Neural cell (in vitro differentiated cells): Measurements from ENCODE around the gene PIEZO1. TPM values are rescaled to one million over a fixed set of nuclear protein-coding genes. Genes with fewer than 3 reads are reported as not detected.

Experiments used
- H2AFZ ChIP-seq: fragments of 200-600, 300-800 bp; sonication (generic), shearing (Covaris generic); 2 replicates; pipeline ENCODE4 v1.6.0; 2014; ENCODE audit warnings: low read depth, mild to moderate bottlenecking, antibody characterized with exemption, low read length, moderate library complexity
- H3F3A ChIP-seq: fragments of 200-600 bp; shearing (Covaris generic); 2 replicates; pipeline ENCODE4 v1.6.1; 2016; ENCODE audit warnings: mild to moderate bottlenecking, moderate library complexity, mixed read lengths, antibody characterized with exemption, low read length; ENCODE audit not compliant: insufficient read depth, poor library complexity, severe bottlenecking
- H3K27ac ChIP-seq: fragments of 200-600, 300-800 bp; sonication (generic), shearing (Covaris generic); 2 replicates; pipeline ENCODE4 v1.5.1; 2014; ENCODE audit warnings: mild to moderate bottlenecking, low read length, moderate library complexity
- H3K27me3 ChIP-seq: fragments of 300-800, 200-600 bp; sonication (generic), shearing (Covaris generic); 2 replicates; pipeline ENCODE4 v1.6.0; 2014; ENCODE audit warnings: mild to moderate bottlenecking, low read depth, low read length, moderate library complexity; ENCODE audit not compliant: insufficient read depth
- H3K36me3 ChIP-seq: fragments of 300-800, 200-600 bp; sonication (generic), shearing (Covaris generic); 2 replicates; pipeline ENCODE4 v1.5.1; 2014; ENCODE audit warnings: mild to moderate bottlenecking, antibody characterized with exemption, low read length, moderate library complexity; ENCODE audit not compliant: insufficient read depth
- H3K4me2 ChIP-seq: fragments of 300-800, 200-600 bp; sonication (generic), shearing (Covaris generic); 2 replicates; pipeline ENCODE4 v1.6.0; 2014; ENCODE audit warnings: mild to moderate bottlenecking, low read length
- H3K4me3 ChIP-seq: fragments of 300-800, 200-600 bp; sonication (generic), shearing (Covaris generic); 2 replicates; pipeline ENCODE4 v1.5.1; 2014; ENCODE audit warnings: mild to moderate bottlenecking, low read length, moderate library complexity
- H3K79me2 ChIP-seq: fragments of 200-600 bp; shearing (Covaris generic); replicated peaks from 2 replicates; pipeline ENCODE4 v1.6.0; 2014; ENCODE audit warnings: mild to moderate bottlenecking, low read length, moderate library complexity; ENCODE audit not compliant: insufficient read depth
- H3K9ac ChIP-seq: fragments of 300-800, 200-600 bp; sonication (generic), shearing (Covaris generic); 2 replicates; pipeline ENCODE4 v1.6.1; 2016; ENCODE audit warnings: mild to moderate bottlenecking, low read length, mixed read lengths
- H3K9me2 ChIP-seq: fragments of 200-600 bp; shearing (Covaris generic); 2 replicates; pipeline ENCODE4 v1.6.1; 2016; ENCODE audit warnings: mild to moderate bottlenecking, low read length, mixed read lengths; ENCODE audit not compliant: insufficient read depth
- H3K9me3 ChIP-seq: fragments of 200-600, 300-800 bp; sonication (generic), shearing (Covaris generic); 2 replicates; pipeline ENCODE4 v1.6.1; 2016; ENCODE audit warnings: mild to moderate bottlenecking, mixed run types, low read length, moderate library complexity, mixed read lengths
- H4K20me1 ChIP-seq: fragments of 200-600 bp; shearing (Covaris generic); 2 replicates; pipeline ENCODE4 v1.6.1; 2016; ENCODE audit warnings: mild to moderate bottlenecking, mixed run types; ENCODE audit not compliant: insufficient read depth
- CTCF ChIP-seq: fragments of 450-650 bp; IDR thresholded peaks from 2 replicates; pipeline ENCODE4 v1.5.1; 2014; ENCODE audit warnings: antibody characterized with exemption, mild to moderate bottlenecking, moderate library complexity; ENCODE audit not compliant: poor library complexity, severe bottlenecking
- EP300 ChIP-seq: fragments of 450-650 bp; conservative IDR thresholded peaks from 2 replicates; pipeline ENCODE4 v1.6.1; 2014; ENCODE audit warnings: antibody characterized with exemption, mild to moderate bottlenecking, moderate library complexity; ENCODE audit not compliant: poor library complexity, severe bottlenecking
- EZH2 ChIP-seq: fragments of 200-600, 300-800 bp; shearing (Covaris generic), sonication (generic); IDR thresholded peaks from 2 replicates; pipeline ENCODE4 v1.6.1; 2014; ENCODE audit warnings: antibody characterized with exemption, low read length, borderline replicate concordance, mild to moderate bottlenecking; ENCODE audit not compliant: insufficient read depth, poor library complexity, severe bottlenecking
- MXI1 ChIP-seq: fragments of 450-650 bp; conservative IDR thresholded peaks from 2 replicates; pipeline ENCODE4 v1.6.1; 2014; ENCODE audit warnings: antibody characterized with exemption, mild to moderate bottlenecking; ENCODE audit not compliant: poor library complexity, severe bottlenecking
- POLR2AphosphoS5 ChIP-seq: IDR thresholded peaks from 2 replicates; pipeline ENCODE4 v1.6.1; 2012
- RAD21 ChIP-seq: fragments of 450-650 bp; conservative IDR thresholded peaks from 2 replicates; pipeline ENCODE4 v1.6.1; 2014; ENCODE audit warnings: antibody characterized with exemption, mild to moderate bottlenecking, moderate library complexity
- SMC3 ChIP-seq: fragments of 450-650 bp; conservative IDR thresholded peaks from 2 replicates; pipeline ENCODE4 v1.6.1; 2014; ENCODE audit warnings: antibody characterized with exemption, mild to moderate bottlenecking, moderate library complexity; ENCODE audit not compliant: poor library complexity
- TAF1 ChIP-seq: IDR thresholded peaks from 2 replicates; pipeline ENCODE4 v1.6.1; 2012; ENCODE audit warnings: low read depth
- polyA minus RNA-seq: library from RNA; depleted of rRNA, polyadenylated mRNA; stranded (reverse); fragments of >200 nt; gene quantifications from 2 replicates; pipeline ENCODE4 v1.2.3, GENCODE V29; 2014
- polyA plus RNA-seq: library from polyadenylated mRNA; depleted of rRNA; stranded (reverse); fragments of >200 nt; gene quantifications from 2 replicates; pipeline ENCODE4 v1.2.3, GENCODE V29; 2014
- TF ChIP-seq, protein P1 (sequence below): IDR thresholded peaks from 2 replicates; pipeline ENCODE4 v1.6.1; 2012; ENCODE audit warnings: borderline replicate concordance

The PIEZO1 gene, protein sequence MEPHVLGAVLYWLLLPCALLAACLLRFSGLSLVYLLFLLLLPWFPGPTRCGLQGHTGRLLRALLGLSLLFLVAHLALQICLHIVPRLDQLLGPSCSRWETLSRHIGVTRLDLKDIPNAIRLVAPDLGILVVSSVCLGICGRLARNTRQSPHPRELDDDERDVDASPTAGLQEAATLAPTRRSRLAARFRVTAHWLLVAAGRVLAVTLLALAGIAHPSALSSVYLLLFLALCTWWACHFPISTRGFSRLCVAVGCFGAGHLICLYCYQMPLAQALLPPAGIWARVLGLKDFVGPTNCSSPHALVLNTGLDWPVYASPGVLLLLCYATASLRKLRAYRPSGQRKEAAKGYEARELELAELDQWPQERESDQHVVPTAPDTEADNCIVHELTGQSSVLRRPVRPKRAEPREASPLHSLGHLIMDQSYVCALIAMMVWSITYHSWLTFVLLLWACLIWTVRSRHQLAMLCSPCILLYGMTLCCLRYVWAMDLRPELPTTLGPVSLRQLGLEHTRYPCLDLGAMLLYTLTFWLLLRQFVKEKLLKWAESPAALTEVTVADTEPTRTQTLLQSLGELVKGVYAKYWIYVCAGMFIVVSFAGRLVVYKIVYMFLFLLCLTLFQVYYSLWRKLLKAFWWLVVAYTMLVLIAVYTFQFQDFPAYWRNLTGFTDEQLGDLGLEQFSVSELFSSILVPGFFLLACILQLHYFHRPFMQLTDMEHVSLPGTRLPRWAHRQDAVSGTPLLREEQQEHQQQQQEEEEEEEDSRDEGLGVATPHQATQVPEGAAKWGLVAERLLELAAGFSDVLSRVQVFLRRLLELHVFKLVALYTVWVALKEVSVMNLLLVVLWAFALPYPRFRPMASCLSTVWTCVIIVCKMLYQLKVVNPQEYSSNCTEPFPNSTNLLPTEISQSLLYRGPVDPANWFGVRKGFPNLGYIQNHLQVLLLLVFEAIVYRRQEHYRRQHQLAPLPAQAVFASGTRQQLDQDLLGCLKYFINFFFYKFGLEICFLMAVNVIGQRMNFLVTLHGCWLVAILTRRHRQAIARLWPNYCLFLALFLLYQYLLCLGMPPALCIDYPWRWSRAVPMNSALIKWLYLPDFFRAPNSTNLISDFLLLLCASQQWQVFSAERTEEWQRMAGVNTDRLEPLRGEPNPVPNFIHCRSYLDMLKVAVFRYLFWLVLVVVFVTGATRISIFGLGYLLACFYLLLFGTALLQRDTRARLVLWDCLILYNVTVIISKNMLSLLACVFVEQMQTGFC (N-terminal part only)
- not detected in 2 replicates for polyA plus RNA-seq
- 0.24 TPM in 1 of 2 replicates, not detected in the other for polyA minus RNA-seq

DNA sequence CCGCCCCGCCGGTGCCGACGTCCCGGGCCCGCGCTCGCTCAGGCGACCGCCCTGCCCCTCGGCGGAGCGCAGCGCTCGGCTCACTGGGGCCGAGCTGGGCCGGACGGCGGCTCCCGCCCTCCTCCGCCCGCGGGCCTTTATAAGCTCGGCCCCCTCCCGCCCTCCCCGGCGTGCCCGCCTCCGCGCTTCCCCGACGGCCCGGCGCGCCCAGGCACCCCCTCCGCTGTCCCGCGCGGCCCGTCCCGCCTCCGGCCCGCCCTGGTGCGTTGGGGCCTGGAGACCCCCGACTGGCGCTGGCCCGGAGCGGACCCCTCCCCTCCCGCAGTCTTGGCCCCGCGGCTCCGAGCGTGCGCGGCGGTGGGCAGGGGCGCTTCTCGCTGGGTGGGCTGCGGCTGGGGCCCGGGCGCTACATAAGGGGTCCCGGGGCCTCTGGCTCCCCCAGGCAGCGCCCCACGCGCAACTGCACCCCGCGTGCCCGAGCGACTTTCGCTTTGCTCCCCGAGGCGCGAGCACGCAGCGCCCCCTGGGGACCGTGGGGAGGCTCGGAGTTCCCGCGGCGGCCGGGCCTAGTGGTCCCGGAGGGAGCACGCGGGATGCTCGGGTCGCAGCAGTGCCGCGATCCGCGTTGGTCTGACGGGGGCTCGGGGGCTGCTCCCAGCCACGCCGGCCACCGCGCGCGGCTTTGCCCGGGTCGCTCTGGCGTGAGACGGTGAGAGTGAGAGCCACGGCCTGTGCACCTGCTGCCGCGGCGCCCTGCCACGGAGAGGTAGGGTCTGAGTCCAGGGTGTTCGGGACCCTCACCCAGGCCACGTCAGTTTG, at the start of gene PIEZO1:
Gene PIEZO1 (minus strand): TSS at position 115 of the 819 bp plus-strand sequence. CDS start 256 bp downstream, outside the sequence.
- no peaks in the 10 kb centered on the region for H4K20me1 ChIP-seq
- H3K9me2 ChIP-seq, result no peaks in the 10 kb centered on the region
- no peaks in the 10 kb centered on the region for H3F3A ChIP-seq
- H3K27ac ChIP-seq, result no peak within 1 kb of the TSS
- TF ChIP-seq TAF1 (no peak), POLR2AphosphoS5 (no peak), RAD21 (peak; percentile 38), EP300 (no peak), CTCF (peak; percentile 56), EZH2 (no peak), MXI1 (no peak), SMC3 (no peak)
- TF ChIP-seq, protein P1, sequence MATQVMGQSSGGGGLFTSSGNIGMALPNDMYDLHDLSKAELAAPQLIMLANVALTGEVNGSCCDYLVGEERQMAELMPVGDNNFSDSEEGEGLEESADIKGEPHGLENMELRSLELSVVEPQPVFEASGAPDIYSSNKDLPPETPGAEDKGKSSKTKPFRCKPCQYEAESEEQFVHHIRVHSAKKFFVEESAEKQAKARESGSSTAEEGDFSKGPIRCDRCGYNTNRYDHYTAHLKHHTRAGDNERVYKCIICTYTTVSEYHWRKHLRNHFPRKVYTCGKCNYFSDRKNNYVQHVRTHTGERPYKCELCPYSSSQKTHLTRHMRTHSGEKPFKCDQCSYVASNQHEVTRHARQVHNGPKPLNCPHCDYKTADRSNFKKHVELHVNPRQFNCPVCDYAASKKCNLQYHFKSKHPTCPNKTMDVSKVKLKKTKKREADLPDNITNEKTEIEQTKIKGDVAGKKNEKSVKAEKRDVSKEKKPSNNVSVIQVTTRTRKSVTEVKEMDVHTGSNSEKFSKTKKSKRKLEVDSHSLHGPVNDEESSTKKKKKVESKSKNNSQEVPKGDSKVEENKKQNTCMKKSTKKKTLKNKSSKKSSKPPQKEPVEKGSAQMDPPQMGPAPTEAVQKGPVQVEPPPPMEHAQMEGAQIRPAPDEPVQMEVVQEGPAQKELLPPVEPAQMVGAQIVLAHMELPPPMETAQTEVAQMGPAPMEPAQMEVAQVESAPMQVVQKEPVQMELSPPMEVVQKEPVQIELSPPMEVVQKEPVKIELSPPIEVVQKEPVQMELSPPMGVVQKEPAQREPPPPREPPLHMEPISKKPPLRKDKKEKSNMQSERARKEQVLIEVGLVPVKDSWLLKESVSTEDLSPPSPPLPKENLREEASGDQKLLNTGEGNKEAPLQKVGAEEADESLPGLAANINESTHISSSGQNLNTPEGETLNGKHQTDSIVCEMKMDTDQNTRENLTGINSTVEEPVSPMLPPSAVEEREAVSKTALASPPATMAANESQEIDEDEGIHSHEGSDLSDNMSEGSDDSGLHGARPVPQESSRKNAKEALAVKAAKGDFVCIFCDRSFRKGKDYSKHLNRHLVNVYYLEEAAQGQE, result no peak
- no peaks in the 10 kb centered on the region for H3K79me2 ChIP-seq
- H3K36me3 ChIP-seq, result no peaks in the 10 kb centered on the region
- no peak within 1 kb of the TSS for H2AFZ ChIP-seq
- H3K27me3 ChIP-seq, result peaks cover 34% of the 10 kb centered on the region
- H3K9ac ChIP-seq, result no peak within 1 kb of the TSS
- no peaks in the 10 kb centered on the region for H3K9me3 ChIP-seq
- no peak within 1 kb of the TSS for H3K4me2 ChIP-seq
- peak within 1 kb of the TSS; percentile 25 for H3K4me3 ChIP-seq
